H9 (cell line): ENCODE data around the gene CCDC148. TPM values are rescaled to one million over a fixed set of nuclear protein-coding genes. Genes with fewer than 3 reads are reported as not detected.

Experiments
- DNase-seq: peaks from one replicate; pipeline ENCODE4 v3.0.0-alpha.2; 2017
- H2AFZ ChIP-seq: one replicate; pipeline ENCODE4 v1.6.1; 2013; ENCODE audit warnings: mild to moderate bottlenecking, low read length, control low read depth, moderate library complexity
- H2AK5ac ChIP-seq: 2 replicates; pipeline ENCODE4 v1.6.1; 2013; ENCODE audit warnings: low read length, control low read depth, mixed read lengths; ENCODE audit not compliant: insufficient read length
- H2BK120ac ChIP-seq: one replicate; pipeline ENCODE4 v1.6.1; 2013; ENCODE audit warnings: low read depth, mild to moderate bottlenecking, low read length, control low read depth, inconsistent platforms; ENCODE audit not compliant: poor library complexity, severe bottlenecking
- H2BK12ac ChIP-seq: 2 replicates; pipeline ENCODE4 v1.6.1; 2013; ENCODE audit warnings: low read length, control low read depth, mixed read lengths, low read depth; ENCODE audit not compliant: insufficient read length
- H2BK15ac ChIP-seq: 2 replicates; pipeline ENCODE4 v1.6.1; 2013; ENCODE audit warnings: low read depth, low read length, control low read depth
- H2BK20ac ChIP-seq: one replicate; pipeline ENCODE4 v1.6.1; 2013; ENCODE audit warnings: low read depth, mild to moderate bottlenecking, low read length, control low read depth, inconsistent platforms; ENCODE audit not compliant: poor library complexity, severe bottlenecking
- H2BK5ac ChIP-seq: 2 replicates; pipeline ENCODE4 v1.6.1; 2013; ENCODE audit warnings: low read length, control low read depth, mixed read lengths; ENCODE audit not compliant: insufficient read length
- H3K14ac ChIP-seq: 2 replicates; pipeline ENCODE4 v1.6.1; 2013; ENCODE audit warnings: low read length, control low read depth; ENCODE audit not compliant: insufficient read depth
- H3K18ac ChIP-seq: 2 replicates; pipeline ENCODE4 v1.6.1; 2013; ENCODE audit warnings: low read depth, mild to moderate bottlenecking, mixed read lengths, low read length, control low read depth; ENCODE audit not compliant: insufficient read length
- H3K23ac ChIP-seq: 2 replicates; pipeline ENCODE4 v1.6.1; 2013; ENCODE audit warnings: low read length, control low read depth, mixed read lengths, low read depth; ENCODE audit not compliant: insufficient read length
- H3K23me2 ChIP-seq: 2 replicates; pipeline ENCODE4 v1.6.1; 2013; ENCODE audit warnings: low read depth, mild to moderate bottlenecking, mixed read lengths, low read length, control low read depth; ENCODE audit not compliant: insufficient read length, poor library complexity, severe bottlenecking
- H3K27ac ChIP-seq: 2 replicates; pipeline ENCODE4 v1.5.1; 2013; ENCODE audit warnings: low read length, control low read depth, mixed read lengths, low read depth; ENCODE audit not compliant: insufficient read length
- H3K27me3 ChIP-seq: 2 replicates; pipeline ENCODE4 v1.6.1; 2013; ENCODE audit warnings: low read length, control low read depth, inconsistent platforms; ENCODE audit not compliant: insufficient read depth
- H3K4ac ChIP-seq: 2 replicates; pipeline ENCODE4 v1.6.1; 2013; ENCODE audit warnings: low read depth, mild to moderate bottlenecking, control low read depth, inconsistent platforms, low read length, moderate library complexity
- H3K4me1 ChIP-seq: 2 replicates; pipeline ENCODE4 v1.6.1; 2013; ENCODE audit warnings: low read length, control low read depth, inconsistent platforms; ENCODE audit not compliant: insufficient read depth
- H3K4me2 ChIP-seq: 2 replicates; pipeline ENCODE4 v1.6.1; 2013; ENCODE audit warnings: low read length, control low read depth, mixed read lengths; ENCODE audit not compliant: insufficient read length, insufficient read depth
- H3K56ac ChIP-seq: 2 replicates; pipeline ENCODE4 v1.6.1; 2013; ENCODE audit warnings: low read depth, mild to moderate bottlenecking, mixed read lengths, low read length, control low read depth; ENCODE audit not compliant: insufficient read length
- H3K79me1 ChIP-seq: 2 replicates; pipeline ENCODE4 v1.6.1; 2013; ENCODE audit warnings: low read depth, mild to moderate bottlenecking, moderate library complexity, low read length, control low read depth, inconsistent platforms; ENCODE audit not compliant: insufficient read depth, poor library complexity, severe bottlenecking
- H3K79me2 ChIP-seq: 2 replicates; pipeline ENCODE4 v1.6.1; 2013; ENCODE audit warnings: low read length, control low read depth, inconsistent platforms; ENCODE audit not compliant: insufficient read depth
- H3K9ac ChIP-seq: 2 replicates; pipeline ENCODE4 v1.6.1; 2013; ENCODE audit warnings: low read length, control low read depth, mixed read lengths; ENCODE audit not compliant: insufficient read length; ENCODE audit errors: extremely low read depth
- H3K9me3 ChIP-seq: one replicate; pipeline ENCODE4 v1.6.1; 2013; ENCODE audit warnings: low read depth, low read length, inconsistent platforms; ENCODE audit not compliant: control insufficient read depth
- H3T11ph ChIP-seq: one replicate; pipeline ENCODE4 v1.6.1; 2013; ENCODE audit warnings: mild to moderate bottlenecking, low read length, control low read depth, inconsistent platforms
- H4K20me1 ChIP-seq: one replicate; pipeline ENCODE4 v1.6.1; 2013; ENCODE audit not compliant: control insufficient read depth, insufficient read length, insufficient read depth
- H4K5ac ChIP-seq: 2 replicates; pipeline ENCODE4 v1.6.1; 2013; ENCODE audit warnings: low read depth, mild to moderate bottlenecking, mixed read lengths, low read length, control low read depth; ENCODE audit not compliant: insufficient read length
- H4K8ac ChIP-seq: replicated peaks from 2 replicates; pipeline ENCODE4 v1.6.1; 2013; ENCODE audit warnings: low read length, control low read depth, mixed read lengths, low read depth; ENCODE audit not compliant: insufficient read length
- H4K91ac ChIP-seq: 2 replicates; pipeline ENCODE4 v1.6.1; 2013; ENCODE audit warnings: low read depth, mild to moderate bottlenecking, moderate library complexity, mixed read lengths, low read length, control low read depth; ENCODE audit not compliant: insufficient read length
- H3K27ac Mint-ChIP-seq, 3 experiments: 2 replicates in 2 of 3; 3 replicates in 1 of 3; pipeline ENCODE4 v1.8.0; 2020 to 2021; ENCODE audit warnings: mixed read lengths in 3 of 3, mild to moderate bottlenecking in 1 of 3, moderate library complexity in 1 of 3
- H3K27me3 Mint-ChIP-seq: 2 replicates; pipeline ENCODE4 v1.8.0; 2021; ENCODE audit warnings: low read depth, mild to moderate bottlenecking, moderate library complexity, mixed read lengths
- H3K36me3 Mint-ChIP-seq, 3 experiments: 2 replicates in 2 of 3; 3 replicates in 1 of 3; pipeline ENCODE4 v1.8.0; 2020 to 2021; ENCODE audit warnings: low read depth in 3 of 3, mixed read lengths in 3 of 3; ENCODE audit not compliant: insufficient read depth in 1 of 3
- H3K4me1 Mint-ChIP-seq, 2 experiments: 2 replicates each; pipeline ENCODE4 v1.8.0; 2020; ENCODE audit warnings: mixed read lengths in 2 of 2
- H3K4me3 Mint-ChIP-seq, 2 experiments: 2 replicates in 1 of 2; 3 replicates in 1 of 2; pipeline ENCODE4 v1.8.0; 2020 to 2021; ENCODE audit warnings: mild to moderate bottlenecking in 2 of 2, mixed read lengths in 2 of 2, moderate library complexity in 1 of 2
- H3K9me3 Mint-ChIP-seq, 2 experiments: 2 replicates in 1 of 2; 3 replicates in 1 of 2; pipeline ENCODE4 v1.8.0; 2020; ENCODE audit warnings: mild to moderate bottlenecking in 2 of 2, mixed read lengths in 2 of 2, moderate library complexity in 1 of 2
- CTCF ChIP-seq: fragments of 200-600 bp; sonication (generic); conservative IDR thresholded peaks from 3 replicates; pipeline ENCODE4 v1.8.0; 2021; ENCODE audit warnings: antibody characterized with exemption, mild to moderate bottlenecking
- WGBS: extraction: QIAGEN DNeasy Blood & Tissue Kit; methylation state at CpG from one replicate; pipeline ENCODE4 v1.1.7; 2013; ENCODE audit warnings: missing lambda C conversion rate, low lambda C conversion rate, mixed read lengths; ENCODE audit not compliant: insufficient read length; ENCODE audit errors: extremely low coverage; 5-methylcytosine and 5-hydroxymethylcytosine counted together
- total RNA-seq: library from RNA; stranded (reverse); gene quantifications from 2 replicates; pipeline ENCODE4 v1.2.1, GENCODE V29; 2021

Gene CCDC148
- total RNA-seq, 1 experiment from 2014 or later: 1.5 TPM

DNA sequence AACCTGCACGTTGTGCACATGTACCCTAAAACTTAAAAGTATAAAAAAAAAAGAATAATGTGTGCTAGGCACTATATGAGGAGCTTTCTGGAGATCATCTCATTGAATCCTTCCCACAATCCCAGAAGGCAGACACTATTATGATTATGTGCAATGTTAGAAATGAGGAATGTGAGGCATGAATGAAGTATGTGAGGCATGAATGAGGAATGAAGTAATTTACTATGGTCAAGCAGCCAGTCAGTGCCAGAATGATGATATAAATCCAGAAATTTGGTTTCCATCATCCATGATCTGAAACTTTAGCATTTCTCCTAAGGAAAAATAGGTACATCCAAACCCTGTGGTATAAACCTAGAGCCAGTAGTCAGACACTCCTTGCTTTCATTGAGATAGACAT lies 42.0 kb downstream of the CCDC148 start:
- Histone ChIP-seq H3K4me2 (no peak overlapping the region), H4K91ac (no peak overlapping the region), H2AK5ac (no peak overlapping the region), H3K4ac (no peak overlapping the region), H3K9me3 (no peaks in the 10 kb centered on the region), H3K23ac (no peak overlapping the region), H2BK120ac (no peak overlapping the region), H2AFZ (no peak overlapping the region), H3K27me3 (no peaks in the 10 kb centered on the region; the same call in 1 of the 2 replicates), H3K18ac (no peak overlapping the region), H3K27ac (no peak overlapping the region), H2BK12ac (no peak overlapping the region), H2BK15ac (no peak overlapping the region), H4K5ac (no peak overlapping the region), H3K56ac (no peak overlapping the region), H3T11ph (no peak overlapping the region), H3K9ac (no peak overlapping the region), H4K8ac (no peak overlapping the region), H3K4me1 (peaks cover 2% of the 10 kb centered on the region; the same call in 1 of the 2 replicates), H2BK20ac (no peak overlapping the region), H4K20me1 (no peaks in the 10 kb centered on the region), H3K79me1 (no peaks in the 10 kb centered on the region), H3K79me2 (0 out of 2 replicates have a peak, but pooled peaks cover 2% of the 10 kb centered on the region), H3K23me2 (no peaks in the 10 kb centered on the region), H2BK5ac (no peak overlapping the region), H3K14ac (no peak overlapping the region)
- peaks cover 11 to 36% (median 13%) of the 10 kb centered on the region in 3 experiments for H3K36me3 Mint-ChIP-seq
- WGBS: no CpG with 5 or more reads among the region's 1 CpG
- peaks cover 21 to 23% of the 10 kb centered on the region in 2 experiments for H3K4me1 Mint-ChIP-seq
- H3K4me3 Mint-ChIP-seq: no peak overlapping the region
- peaks cover 24 to 27% of the 10 kb centered on the region in 2 experiments for H3K9me3 Mint-ChIP-seq
- no peak for TF ChIP-seq CTCF
- no peaks in the 10 kb centered on the region; the same call in 1 of the 2 replicates for H3K27me3 Mint-ChIP-seq
- H3K27ac Mint-ChIP-seq: no peak overlapping the region
- no peak for DNase-seq
